HL-60 (cell line): ENCODE results near the gene SNRPB2.

Experiments
- CTCF ChIP-seq: IDR thresholded peaks from one replicate; pipeline ENCODE4 v1.5.1; 2011; ENCODE audit warnings: low read length, control low read depth, inconsistent platforms; ENCODE audit not compliant: insufficient read depth
- GABPA ChIP-seq: IDR thresholded peaks from 2 replicates; pipeline ENCODE4 v1.6.1; 2012; ENCODE audit warnings: low read depth
- POLR2AphosphoS5 ChIP-seq: IDR thresholded peaks from 2 replicates; pipeline ENCODE4 v1.6.1; 2012; ENCODE audit warnings: low read depth
- REST ChIP-seq: IDR thresholded peaks from 2 replicates; pipeline ENCODE4 v1.6.1; 2012; ENCODE audit warnings: low read depth; ENCODE audit not compliant: insufficient replicate concordance

- no peak for TF ChIP-seq CTCF
- no peak for TF ChIP-seq GABPA
- no peak for TF ChIP-seq POLR2AphosphoS5
- no peak for TF ChIP-seq REST
Measured at GRCh38 chr20:16752901-16753300, 23.1 kb downstream of the SNRPB2 start.
